Loucy (cell line): Measurements from ENCODE around the gene CAPS.
"Not testable (repeated sequence)": the region's sequence is repeated elsewhere in the genome, so short reads cannot be mapped to it uniquely, and the experiment has no call there.

Experiments used
- H2AFZ ChIP-seq: fragments of 200-600 bp; sonication (generic); 2 replicates; pipeline ENCODE4 v1.6.0; 2016; ENCODE audit warnings: antibody characterized with exemption, mild to moderate bottlenecking, low read length, moderate library complexity
- H3F3A ChIP-seq: fragments of 200-600 bp; 2 replicates; pipeline ENCODE4 v1.6.0; 2016; ENCODE audit warnings: antibody characterized with exemption, low read depth, mild to moderate bottlenecking
- H3K27me3 ChIP-seq: fragments of 200-600 bp; sonication (generic); 2 replicates; pipeline ENCODE4 v1.6.1; 2014; ENCODE audit warnings: low read length, mild to moderate bottlenecking; ENCODE audit not compliant: insufficient read depth, poor library complexity, severe bottlenecking
- H3K36me3 ChIP-seq: fragments of 200-600 bp; sonication (generic); 2 replicates; pipeline ENCODE4 v1.6.1; 2016; ENCODE audit warnings: low read length; ENCODE audit not compliant: insufficient read depth
- H3K4me1 ChIP-seq: fragments of 200-600 bp; sonication (generic); 2 replicates; pipeline ENCODE4 v1.5.1; 2014; ENCODE audit warnings: low read length, mild to moderate bottlenecking; ENCODE audit not compliant: insufficient read depth, poor library complexity, severe bottlenecking
- H3K4me2 ChIP-seq: fragments of 200-600 bp; sonication (generic); 2 replicates; pipeline ENCODE4 v1.6.0; 2014; ENCODE audit warnings: antibody characterized with exemption, low read length, low read depth, mild to moderate bottlenecking; ENCODE audit not compliant: poor library complexity, severe bottlenecking
- H3K4me3 ChIP-seq: fragments of 200-600 bp; sonication (generic); 2 replicates; pipeline ENCODE4 v1.5.1; 2014; ENCODE audit warnings: low read length, mild to moderate bottlenecking, mixed read lengths; ENCODE audit not compliant: poor library complexity, severe bottlenecking
- H3K79me2 ChIP-seq: fragments of 200-600 bp; sonication (generic); 2 replicates; pipeline ENCODE4 v1.6.1; 2014; ENCODE audit warnings: low read length; ENCODE audit not compliant: insufficient read depth
- H3K9ac ChIP-seq: fragments of 200-600 bp; sonication (generic); 2 replicates; pipeline ENCODE4 v1.6.0; 2014; ENCODE audit warnings: mild to moderate bottlenecking, low read depth, low read length, moderate library complexity; ENCODE audit not compliant: poor library complexity, severe bottlenecking
- H3K9me2 ChIP-seq: fragments of 200-600 bp; sonication (generic); replicated peaks from 2 replicates; pipeline ENCODE4 v1.6.1; 2016; ENCODE audit warnings: low read depth, low read length, mixed read lengths
- H3K9me3 ChIP-seq: fragments of 200-600 bp; sonication (generic); 2 replicates; pipeline ENCODE4 v1.6.1; 2014; ENCODE audit warnings: mild to moderate bottlenecking, antibody characterized with exemption, low read length, low read depth; ENCODE audit not compliant: insufficient read depth
- H4K20me1 ChIP-seq: fragments of 200-600 bp; sonication (generic); 2 replicates; pipeline ENCODE4 v1.6.0; 2014; ENCODE audit warnings: antibody characterized with exemption, low read length, mild to moderate bottlenecking; ENCODE audit not compliant: insufficient read depth, poor library complexity, severe bottlenecking
- EZH2phosphoT487 ChIP-seq: fragments of 200-600 bp; IDR thresholded peaks from 2 replicates; pipeline ENCODE4 v1.6.1; 2018; ENCODE audit warnings: antibody characterized with exemption, mild to moderate bottlenecking, moderate library complexity, borderline replicate concordance
- TF ChIP-seq, protein P1 (sequence below): fragments of 200-600 bp; sonication (generic); conservative IDR thresholded peaks from 2 replicates; pipeline ENCODE4 v1.5.1; 2014; ENCODE audit warnings: mild to moderate bottlenecking, antibody characterized with exemption, low read length

The CAPS gene

DNA sequence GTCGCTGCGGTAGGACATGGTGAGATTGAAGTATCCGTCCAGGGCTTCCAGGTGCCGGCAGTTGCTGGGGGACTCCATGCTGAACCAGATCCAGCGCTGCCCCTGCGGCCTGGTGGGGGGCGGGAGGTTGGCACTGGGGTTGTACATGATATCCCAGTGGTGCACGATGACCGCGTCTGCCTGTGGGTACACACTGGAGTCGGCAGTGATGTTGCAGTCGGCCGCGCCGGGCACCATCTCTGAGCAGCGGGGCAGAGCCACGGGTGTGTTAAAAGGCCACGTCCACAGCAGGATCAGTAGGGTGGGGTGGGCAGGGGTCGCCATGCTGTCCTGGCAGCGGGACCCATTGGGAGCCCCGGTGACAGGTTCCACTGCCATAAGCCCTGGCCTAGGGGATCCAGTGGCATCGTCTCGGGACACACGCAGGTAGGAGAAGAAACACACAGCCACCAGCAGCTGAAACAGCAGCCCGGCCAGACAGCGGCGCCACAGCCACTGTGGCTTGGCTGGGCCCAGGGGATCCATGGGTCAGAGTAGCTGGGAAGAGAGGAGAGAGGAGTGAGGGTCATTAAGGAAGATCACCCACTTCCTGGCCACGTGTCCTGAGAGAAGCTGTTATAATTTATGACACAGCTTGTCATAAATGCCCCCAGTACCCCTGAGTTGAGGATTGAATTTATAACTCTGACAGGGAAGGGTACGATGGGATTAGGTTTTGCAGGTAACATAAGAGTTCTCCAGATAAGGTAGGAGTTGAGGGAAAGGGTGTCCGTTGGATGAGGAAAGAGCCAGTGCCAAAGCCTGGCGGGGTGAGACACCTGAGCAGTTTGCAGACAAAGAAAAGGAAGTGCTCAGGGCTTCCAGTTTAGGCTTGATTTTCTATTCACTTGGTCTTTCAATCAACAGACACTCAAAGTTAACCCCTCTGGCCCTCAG is 46.6 kb upstream of the CAPS start:
- Histone ChIP-seq H3K9me2 (no peaks in the 10 kb centered on the region), H3K4me2 (no peak overlapping the region), H3F3A (no peaks in the 10 kb centered on the region), H4K20me1 (no peaks in the 10 kb centered on the region), H3K4me3 (no peak overlapping the region), H3K79me2 (no peaks in the 10 kb centered on the region), H3K4me1 (no peaks in the 10 kb centered on the region), H3K9me3 (no peaks in the 10 kb centered on the region), H2AFZ (peak overlapping the region; percentile 70), H3K27me3 (no peaks in the 10 kb centered on the region), H3K36me3 (no peaks in the 10 kb centered on the region), H3K9ac (no peak overlapping the region)
- TF ChIP-seq, protein P1, sequence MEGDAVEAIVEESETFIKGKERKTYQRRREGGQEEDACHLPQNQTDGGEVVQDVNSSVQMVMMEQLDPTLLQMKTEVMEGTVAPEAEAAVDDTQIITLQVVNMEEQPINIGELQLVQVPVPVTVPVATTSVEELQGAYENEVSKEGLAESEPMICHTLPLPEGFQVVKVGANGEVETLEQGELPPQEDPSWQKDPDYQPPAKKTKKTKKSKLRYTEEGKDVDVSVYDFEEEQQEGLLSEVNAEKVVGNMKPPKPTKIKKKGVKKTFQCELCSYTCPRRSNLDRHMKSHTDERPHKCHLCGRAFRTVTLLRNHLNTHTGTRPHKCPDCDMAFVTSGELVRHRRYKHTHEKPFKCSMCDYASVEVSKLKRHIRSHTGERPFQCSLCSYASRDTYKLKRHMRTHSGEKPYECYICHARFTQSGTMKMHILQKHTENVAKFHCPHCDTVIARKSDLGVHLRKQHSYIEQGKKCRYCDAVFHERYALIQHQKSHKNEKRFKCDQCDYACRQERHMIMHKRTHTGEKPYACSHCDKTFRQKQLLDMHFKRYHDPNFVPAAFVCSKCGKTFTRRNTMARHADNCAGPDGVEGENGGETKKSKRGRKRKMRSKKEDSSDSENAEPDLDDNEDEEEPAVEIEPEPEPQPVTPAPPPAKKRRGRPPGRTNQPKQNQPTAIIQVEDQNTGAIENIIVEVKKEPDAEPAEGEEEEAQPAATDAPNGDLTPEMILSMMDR = no peak
- no peak for TF ChIP-seq EZH2phosphoT487

DNA sequence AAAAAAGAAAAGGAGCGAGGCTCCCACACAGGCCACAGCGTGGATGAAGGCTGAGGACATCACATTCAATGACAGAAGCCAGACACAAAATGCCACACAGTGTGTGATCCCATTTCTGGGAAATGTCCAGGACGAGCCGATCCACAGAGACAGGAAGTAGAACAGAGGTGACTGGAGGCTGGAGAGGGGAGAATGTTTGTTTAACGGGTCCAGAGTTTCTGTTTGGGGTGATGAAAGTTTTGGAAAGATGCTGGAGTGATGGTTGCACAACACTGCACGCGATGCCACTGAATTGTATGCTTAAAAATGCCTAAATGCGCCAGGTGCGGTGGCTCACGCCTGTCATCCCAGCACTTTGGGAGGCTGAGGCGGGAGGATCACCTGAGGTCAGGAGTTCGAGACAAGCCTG is 43.1 kb upstream of the CAPS start:
- no peak for TF ChIP-seq EZH2phosphoT487
- TF ChIP-seq, protein P1 = no peak
- no peaks in the 10 kb centered on the region for H3K27me3 ChIP-seq
- no peaks in the 10 kb centered on the region for H3K79me2 ChIP-seq
- H3K36me3 ChIP-seq = no peaks in the 10 kb centered on the region
- H3K9me2 ChIP-seq = no peaks in the 10 kb centered on the region
- no peaks in the 10 kb centered on the region for H4K20me1 ChIP-seq
- no peak overlapping the region for H3K4me2 ChIP-seq
- H2AFZ ChIP-seq = no peak overlapping the region
- no peaks in the 10 kb centered on the region for H3F3A ChIP-seq
- H3K9ac ChIP-seq = no peak overlapping the region
- no peaks in the 10 kb centered on the region for H3K9me3 ChIP-seq
- H3K4me1 ChIP-seq = no peaks in the 10 kb centered on the region
- no peak overlapping the region for H3K4me3 ChIP-seq

DNA sequence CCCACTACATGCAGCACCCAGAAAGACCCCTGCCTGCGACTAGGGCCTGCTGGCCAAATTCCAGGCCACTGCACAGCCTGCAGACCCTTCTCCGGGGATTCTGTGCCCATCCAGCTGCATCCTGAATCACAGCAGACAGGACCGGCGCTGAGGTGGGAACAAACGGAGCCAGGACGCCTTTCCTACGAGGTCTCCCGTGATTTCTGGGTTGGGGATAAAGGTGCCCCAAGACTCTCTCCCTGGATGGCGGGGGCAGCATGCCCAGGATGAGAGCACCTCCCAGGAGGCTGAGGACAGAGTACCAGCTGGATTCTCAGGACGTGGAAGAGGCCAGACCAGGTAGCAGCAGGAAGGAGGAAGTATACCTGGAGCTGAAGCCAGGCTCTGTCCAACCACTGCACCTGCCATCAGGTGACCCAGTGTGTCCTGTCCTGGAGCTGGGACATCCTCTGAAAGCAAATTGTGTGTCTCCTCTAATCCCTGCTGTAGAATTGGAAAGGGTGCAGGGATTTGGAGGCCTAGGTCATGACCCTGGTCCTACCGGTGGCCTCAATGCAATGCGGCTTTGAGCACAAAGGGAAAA is 40.3 kb upstream of the CAPS start:
- H3K27me3 ChIP-seq = no peaks in the 10 kb centered on the region
- H3K9me3 ChIP-seq = no peaks in the 10 kb centered on the region
- H3K4me3 ChIP-seq = no peak overlapping the region
- H4K20me1 ChIP-seq = no peaks in the 10 kb centered on the region
- no peaks in the 10 kb centered on the region for H3K9me2 ChIP-seq
- H3F3A ChIP-seq = no peaks in the 10 kb centered on the region
- H3K79me2 ChIP-seq = no peaks in the 10 kb centered on the region
- H3K9ac ChIP-seq = no peak overlapping the region
- no peak overlapping the region for H3K4me2 ChIP-seq
- TF ChIP-seq EZH2phosphoT487 = no peak
- TF ChIP-seq, protein P1 = no peak
- no peak overlapping the region for H2AFZ ChIP-seq
- no peaks in the 10 kb centered on the region for H3K36me3 ChIP-seq
- H3K4me1 ChIP-seq = no peaks in the 10 kb centered on the region

DNA sequence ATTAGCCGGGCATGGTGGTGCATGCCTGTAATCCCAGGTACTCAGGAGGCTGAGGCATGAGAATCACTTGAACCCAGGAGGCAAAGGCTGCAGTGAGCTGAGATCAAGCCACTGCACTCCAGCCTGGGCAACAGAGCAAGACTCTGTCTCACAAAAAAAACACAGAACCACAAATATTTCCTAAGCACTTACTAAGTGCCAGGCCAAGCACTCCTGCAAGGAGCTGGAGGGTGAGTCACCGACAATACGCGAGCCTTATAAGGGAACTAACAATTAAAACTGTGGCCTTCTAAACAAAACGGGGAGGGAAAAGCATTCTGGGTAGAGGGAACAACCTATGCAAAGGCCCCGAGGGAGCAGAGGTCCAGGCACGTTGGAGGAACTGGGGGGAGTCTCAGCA is 39.6 kb upstream of the CAPS start:
- not testable (repeated sequence) for H3K9me2 ChIP-seq, H3K27me3 ChIP-seq, H3K4me2 ChIP-seq, H2AFZ ChIP-seq, H3K36me3 ChIP-seq, H3K79me2 ChIP-seq, H4K20me1 ChIP-seq, H3K9ac ChIP-seq, H3K4me3 ChIP-seq, H3K9me3 ChIP-seq, H3K4me1 ChIP-seq, H3F3A ChIP-seq
